K562 (cell line): Measurements from ENCODE around the gene TRNT1. TPM values are rescaled to one million over a fixed set of nuclear protein-coding genes. Genes with fewer than 3 reads are reported as not detected.

Experiments used
- ATAC-seq: fragments of 200-7000 bp; cut with Tn5 transposase; 3 replicates; pipeline ENCODE4 v1.9.1; 2020; ENCODE audit warnings: moderate library complexity
- BruUV-seq: library from RNA; stranded (reverse); fragments of 400-500 nt; replicated peaks from 2 replicates; lab custom pipeline; 2021; lab: Mats Ljungman, UMichigan
- CTCF ChIA-PET: fragments of 300-600 bp; formaldehyde crosslinking; extraction: SDS; loops from one replicate; lab custom pipeline; 2021; ENCODE audit warnings: low intra/inter-chr PET ratio; lab: Yijun Ruan, JAX
- POLR2A ChIA-PET: fragments of 300-600, 350-650 bp; sonication (Branson Sonifier 250); formaldehyde crosslinking; extraction: SDS; loops from one replicate; lab custom pipeline; 2021; ENCODE audit warnings: antibody characterized with exemption, inconsistent platforms; lab: Yijun Ruan, JAX
- DNase-seq, 4 experiments: peaks; one replicate each; pipeline versions ENCODE4 v3.0.0 to v3.0.0-alpha.2; 2011 to 2018; ENCODE audit warnings: low spot score in 3 of 4, mixed read lengths in 3 of 4; ENCODE audit errors: extremely low read depth in 1 of 4
- FAIRE-seq: peaks from 2 replicates; lab custom pipeline; 2011; peaks lifted over from hg19 to GRCh38; lab: Jason Lieb, UNC
- H2AFZ ChIP-seq: 2 replicates; pipeline ENCODE4 v1.6.0; 2011; ENCODE audit warnings: low read depth, low read length, control low read depth, inconsistent platforms
- H3K27ac ChIP-seq: fragments of 200-600 bp; 3 replicates; pipeline ENCODE4 v1.8.0; 2011; ENCODE audit warnings: low read depth, mild to moderate bottlenecking, control low read depth, inconsistent platforms, low read length, moderate library complexity, mixed read lengths; ENCODE audit errors: extremely low read depth
- H3K27me3 ChIP-seq, 2 experiments: fragments of 300-600 bp in 1 of 2; 2 replicates in 1 of 2; 3 replicates in 1 of 2; pipeline versions ENCODE4 v1.6.0 to v1.8.0; 2011; ENCODE audit warnings: inconsistent platforms in 2 of 2, low read length in 2 of 2, mild to moderate bottlenecking in 1 of 2, mixed read lengths in 1 of 2, moderate library complexity in 1 of 2; ENCODE audit not compliant: control insufficient read depth in 2 of 2, insufficient read depth in 2 of 2
- H3K36me3 ChIP-seq: fragments of 300-600 bp; 3 replicates; pipeline ENCODE4 v1.8.0; 2011; ENCODE audit warnings: mild to moderate bottlenecking, low read length, inconsistent platforms; ENCODE audit not compliant: control insufficient read depth, insufficient read depth
- H3K4me1 ChIP-seq, 2 experiments: fragments of 200-600 bp in 1 of 2; replicated peaks in 1 of 2; 2 replicates in 1 of 2; 3 replicates in 1 of 2; pipeline versions ENCODE4 v1.5.1 to v1.8.0; 2011; ENCODE audit warnings: inconsistent platforms in 2 of 2, low read length in 2 of 2, mild to moderate bottlenecking in 1 of 2, mixed read lengths in 1 of 2, moderate library complexity in 1 of 2; ENCODE audit not compliant: control insufficient read depth in 2 of 2, insufficient read depth in 2 of 2
- H3K4me2 ChIP-seq: 2 replicates; pipeline ENCODE4 v1.6.1; 2011; ENCODE audit warnings: low read length, control low read depth, inconsistent platforms, mixed read lengths; ENCODE audit not compliant: insufficient read depth
- H3K4me3 ChIP-seq: fragments of 200-600 bp; sonication (generic), shearing (Covaris generic); 2 replicates; pipeline ENCODE4 v1.5.1; 2016; ENCODE audit warnings: control low read depth, inconsistent platforms
- H3K79me2 ChIP-seq: fragments of 200-600 bp; 3 replicates; pipeline ENCODE4 v1.8.0; 2011; ENCODE audit warnings: low read length, inconsistent platforms; ENCODE audit not compliant: control insufficient read depth, insufficient read depth
- H3K9ac ChIP-seq, 2 experiments: 2 replicates each; pipeline versions ENCODE4 v1.6.0 to v1.6.1; 2011; ENCODE audit warnings: low read depth in 2 of 2, low read length in 2 of 2, control low read depth in 1 of 2, inconsistent platforms in 1 of 2, mild to moderate bottlenecking in 1 of 2, mixed read lengths in 1 of 2; ENCODE audit not compliant: insufficient read depth in 1 of 2
- H3K9me1 ChIP-seq: one replicate; pipeline ENCODE4 v1.6.0; 2011; ENCODE audit warnings: inconsistent platforms, mild to moderate bottlenecking, low read length, moderate library complexity; ENCODE audit not compliant: control insufficient read depth, insufficient read depth
- H3K9me3 ChIP-seq: replicated peaks from 2 replicates; pipeline ENCODE4 v1.5.1; 2011; ENCODE audit warnings: low read depth, low read length, inconsistent platforms; ENCODE audit not compliant: control insufficient read depth, insufficient read depth
- H4K20me1 ChIP-seq: replicated peaks from 2 replicates; pipeline ENCODE4 v1.6.1; 2011; ENCODE audit warnings: low read length, inconsistent platforms, mixed read lengths; ENCODE audit not compliant: control insufficient read depth, insufficient read depth
- BHLHE40 ChIP-seq: IDR thresholded peaks from 2 replicates; pipeline ENCODE4 v1.6.1; 2011; ENCODE audit warnings: low read length, improper control_type of control experiment
- CREB1 ChIP-seq, 2 experiments: sonication (generic) in 1 of 2; formaldehyde crosslinking in 1 of 2; IDR thresholded peaks; 2 replicates each; pipeline versions ENCODE4 v1.6.1 to v1.8.0; 2012 to 2022; ENCODE audit warnings: inconsistent platforms in 1 of 2, mild to moderate bottlenecking in 1 of 2, missing genetic modification reagents in 1 of 2, moderate library complexity in 1 of 2
- DACH1 ChIP-seq: fragments of 450-650 bp; IDR thresholded peaks from 2 replicates; pipeline ENCODE4 v1.6.1; 2018; ENCODE audit not compliant: partially characterized antibody
- ESRRB ChIP-seq: fragments of 250-450 bp; sonication (Bioruptor Pico); IDR thresholded peaks from 2 replicates; pipeline ENCODE4 v1.5.0; 2020; ENCODE audit warnings: mild to moderate bottlenecking, moderate library complexity, borderline replicate concordance
- GABPB2 ChIP-seq: fragments of 250-450 bp; sonication (Bioruptor Pico); conservative IDR thresholded peaks from 2 replicates; pipeline ENCODE4 v1.5.1; 2021; ENCODE audit warnings: mild to moderate bottlenecking
- HDAC8 ChIP-seq: fragments of 450-650 bp; IDR thresholded peaks from 2 replicates; pipeline ENCODE4 v1.6.1; 2016; ENCODE audit warnings: mild to moderate bottlenecking, missing genetic modification characterization, moderate library complexity, missing compliant biosample characterization
- HMGXB4 ChIP-seq: sonication (generic); formaldehyde crosslinking; IDR thresholded peaks from 2 replicates; pipeline ENCODE4 v1.8.1; 2023; ENCODE audit warnings: mild to moderate bottlenecking, missing genetic modification reagents
- MBD1 ChIP-seq: fragments of 250-450 bp; sonication (Bioruptor Pico); IDR thresholded peaks from 2 replicates; pipeline ENCODE4 v1.8.0; 2022; ENCODE audit warnings: inconsistent platforms
- MCM7 ChIP-seq, 2 experiments: fragments of 450-650 bp; IDR thresholded peaks; 2 replicates each; pipeline ENCODE4 v1.6.1; 2016 to 2018
- MYBL2 ChIP-seq, 2 experiments: fragments of 450-650 bp in 1 of 2; sonication (generic) in 1 of 2; formaldehyde crosslinking in 1 of 2; IDR thresholded peaks; 2 replicates each; pipeline versions ENCODE4 v1.6.1 to v1.8.1; 2017 to 2022; ENCODE audit warnings: borderline replicate concordance in 1 of 2, inconsistent platforms in 1 of 2, low read depth in 1 of 2, mild to moderate bottlenecking in 1 of 2, missing genetic modification reagents in 1 of 2, moderate library complexity in 1 of 2
- POLR2A ChIP-seq: fragments of 450-650 bp; conservative IDR thresholded peaks from 2 replicates; pipeline ENCODE4 v1.6.1; 2016
- RAD21 ChIP-seq, 2 experiments: fragments of 250-450 bp in 1 of 2; fragments of 450-650 bp in 1 of 2; sonication (Bioruptor Pico) in 1 of 2; formaldehyde crosslinking in 1 of 2; IDR thresholded peaks in 1 of 2; conservative IDR thresholded peaks in 1 of 2; 2 replicates each; pipeline versions ENCODE4 v1.4.0 to v1.8.0; 2020 to 2022; ENCODE audit warnings: mild to moderate bottlenecking in 2 of 2, moderate library complexity in 1 of 2
- SMARCC2 ChIP-seq: fragments of 450-650 bp; IDR thresholded peaks from 2 replicates; pipeline ENCODE4 v1.6.1; 2017; ENCODE audit warnings: antibody characterized with exemption, moderate library complexity, mild to moderate bottlenecking, low read depth
- SNAPC5 ChIP-seq: fragments of 250-450 bp; sonication (Bioruptor Pico); IDR thresholded peaks from 2 replicates; pipeline ENCODE4 v1.8.0; 2021; ENCODE audit warnings: moderate library complexity, mild to moderate bottlenecking, inconsistent platforms
- TFAP4 ChIP-seq: sonication (generic); formaldehyde crosslinking; IDR thresholded peaks from 2 replicates; pipeline ENCODE4 v1.8.0; 2022; ENCODE audit warnings: missing genetic modification reagents, mild to moderate bottlenecking, moderate library complexity, borderline replicate concordance
- ZFP30 ChIP-seq: fragments of 250-450 bp; sonication (Bioruptor Pico); IDR thresholded peaks from 2 replicates; pipeline ENCODE4 v1.8.0; 2022; ENCODE audit warnings: moderate library complexity, mild to moderate bottlenecking, inconsistent platforms, borderline replicate concordance
- ZNF133 ChIP-seq: fragments of 250-450 bp; sonication (Bioruptor Pico); IDR thresholded peaks from 2 replicates; pipeline ENCODE4 v1.4.0; 2020; ENCODE audit warnings: mild to moderate bottlenecking
- ZNF274 ChIP-seq: IDR thresholded peaks from 2 replicates; pipeline ENCODE4 v1.6.1; 2011; ENCODE audit warnings: low read depth, mild to moderate bottlenecking, low read length, moderate library complexity, borderline replicate concordance
- WGBS: fragments of 100-300 bp; shearing (Covaris generic); methylation state at CpG from one replicate; pipeline ENCODE4 v1.1.6; 2016; ENCODE audit warnings: low coverage, mixed read lengths; ENCODE audit not compliant: insufficient coverage; ENCODE audit errors: missing lambda C conversion rate; 5-methylcytosine and 5-hydroxymethylcytosine counted together
- in situ Hi-C: fragments of 300-500 bp; cut with MboI; formaldehyde crosslinking; loops from 4 replicates; pipeline ENCODE4 v1.15.0; 2018; ENCODE audit warnings: inconsistent platforms, mixed read lengths
- intact Hi-C: fragments of 100-400 bp; cut with micrococcal nuclease; formaldehyde crosslinking; loops from 2 replicates; pipeline ENCODE4 v1.14.2; 2022
- polyA plus RNA-seq, 8 experiments: library from polyadenylated mRNA; depleted of rRNA in 4 of 8; stranded (reverse) in 5 of 8; unstranded in 3 of 8; fragments of >200 nt; fragmentation: Nextera tagmentation in 2 of 8; fragmentation: Illumina TruSeq in 1 of 8; extraction: Ambion mirVana in 2 of 8; extraction: Trizol in 1 of 8; gene quantifications; 2 replicates each; pipeline versions ENCODE4 v1.2.1 to v1.2.3, GENCODE V29; 2011 to 2014; ENCODE audit warnings: inconsistent platforms in 1 of 8, missing spikeins in 1 of 8
- total RNA-seq, 7 experiments: library from RNA; depleted of rRNA in 6 of 7; stranded (reverse); fragments of >200 nt in 6 of 7; fragmentation: Illumina TruSeq in 2 of 7; extraction: Trizol in 2 of 7; gene quantifications; 2 replicates each; pipeline versions ENCODE4 v1.2.1 to v1.2.3, GENCODE V29; 2011 to 2021; ENCODE audit warnings: low replicate concordance in 1 of 7

TRNT1 gene
- total and polyA plus RNA-seq, 9 of the 15 experiments (the other 6 are each of a cell fraction or from before 2014, with no cell fraction given), result 38.1 to 58.2 (median 47.4) TPM

GRCh38 chr3:3165241-3165640 is 38.5 kb downstream of the TRNT1 start:
- no TSS peak for BruUV-seq
- CTCF ChIA-PET, result no interaction called here
- no peak for DNase-seq
- 64% methylated on average over 3 of the region's 3 CpGs for WGBS
- H2AFZ ChIP-seq, result no peak overlapping the region
- no peaks in the 10 kb centered on the region for H3K4me1 ChIP-seq
- no peak overlapping the region for H3K4me2 ChIP-seq
- intact Hi-C loops (no loop called here), in situ Hi-C loops (no loop called here)
- no peaks in the 10 kb centered on the region for H3K9me3 ChIP-seq
- H3K4me3 ChIP-seq, result no peak overlapping the region
- H3K79me2 ChIP-seq, result no peaks in the 10 kb centered on the region
- TF ChIP-seq DACH1 (no peak), HMGXB4 (CRISPR knock-in tag) (no peak), RAD21 (CRISPR knock-in tag; conservative IDR thresholded peaks at IDR 0.05 in 1 of 2, IDR thresholded peaks at IDR 0.05 in 1 of 2) (no peak), SMARCC2 (no peak), HDAC8 (tag) (no peak), ESRRB (no peak), POLR2A (no peak), ZNF274 (no peak), SNAPC5 (no peak), BHLHE40 (no peak), CREB1 (IDR thresholded peaks at IDR 0.05) (no peak), CREB1 (CRISPR knock-in tag; IDR thresholded peaks at IDR 0.05) (no peak), GABPB2 (CRISPR knock-in tag) (no peak), ZNF133 (no peak), MYBL2 (IDR thresholded peaks at IDR 0.05; ENCODE audit: low read depth) (no peak), MYBL2 (CRISPR knock-in tag; IDR thresholded peaks at IDR 0.05; ENCODE audit: borderline replicate concordance) (no peak), TFAP4 (CRISPR knock-in tag) (no peak), ZFP30 (CRISPR knock-in tag) (no peak), MCM7 (IDR thresholded peaks at IDR 0.05) (no peak), MBD1 (CRISPR knock-in tag) (no peak)
- no peaks in the 10 kb centered on the region for H3K27me3 ChIP-seq
- ATAC-seq, result no peak
- H3K9me1 ChIP-seq, result no peaks in the 10 kb centered on the region
- H4K20me1 ChIP-seq, result no peaks in the 10 kb centered on the region
- H3K36me3 ChIP-seq, result peaks cover 71% of the 10 kb centered on the region
- no peak overlapping the region for H3K9ac ChIP-seq
- POLR2A ChIA-PET, result no interaction called here
- no peak for FAIRE-seq
- no peak overlapping the region for H3K27ac ChIP-seq
